DOHH2 (cell line): ENCODE results near the gene AMMECR1.

Source experiments
- CTCF ChIP-seq: fragments of 200-600 bp; sonication (generic); IDR thresholded peaks from one replicate; pipeline ENCODE4 v1.5.1; 2014; ENCODE audit warnings: antibody characterized with exemption, mild to moderate bottlenecking, low read depth, low read length; ENCODE audit not compliant: poor library complexity, severe bottlenecking
- EZH2phosphoT487 ChIP-seq: fragments of 200-600 bp; sonication (generic); IDR thresholded peaks from 2 replicates; pipeline ENCODE4 v1.6.1; 2017; ENCODE audit warnings: borderline replicate concordance, mild to moderate bottlenecking, antibody characterized with exemption, low read length, moderate library complexity, mixed read lengths

GRCh38 chrX:110145311-110145710 is 172.6 kb downstream of the AMMECR1 start:
- TF ChIP-seq CTCF (no peak), EZH2phosphoT487 (no peak)
